ENCODE data around the gene TYK2. TPM values are rescaled to one million over a fixed set of nuclear protein-coding genes. Genes with fewer than 3 reads are reported as not detected.
"Not testable (repeated sequence)": the region's sequence is repeated elsewhere in the genome, so short reads cannot be mapped to it uniquely, and the experiment has no call there.

TYK2 gene
- total RNA-seq, 1 donor from 2014 or later, result 26.5 TPM

- no peak for DNase-seq
Measured at GRCh38 chr19:10372690-10373089, 7.7 kb downstream of the TYK2 start.

GRCh38 chr19:10368101-10368803 lies 12.1 kb downstream of the TYK2 start:
- DNase-seq, result no peak

GRCh38 chr19:10366950-10367512 lies 13.3 kb downstream of the TYK2 start:
- DNase-seq, result not testable (repeated sequence)

GRCh38 chr19:10365518-10365917 lies 14.9 kb downstream of the TYK2 start:
- no peak for DNase-seq

GRCh38 chr19:10364644-10365043 lies 15.7 kb downstream of the TYK2 start:
- no peak for DNase-seq

- DNase-seq, result no peak
Measured at GRCh38 chr19:10363789-10364281, 16.5 kb downstream of the TYK2 start.

GRCh38 chr19:10362259-10362658 lies 18.1 kb downstream of the TYK2 start:
- no peak for DNase-seq

- DNase-seq, result no peak
Measured at GRCh38 chr19:10361569-10362011, 18.8 kb downstream of the TYK2 start.

- DNase-seq, result no peak
Measured at GRCh38 chr19:10356431-10356830, 23.9 kb downstream of the TYK2 start.

- DNase-seq, result no peak
Measured at GRCh38 chr19:10353793-10354391, 26.5 kb downstream of the TYK2 start.

- DNase-seq, result no peak
Measured at GRCh38 chr19:10352764-10353671, 27.4 kb downstream of the TYK2 start.

- DNase-seq, result no peak
Measured at GRCh38 chr19:10346509-10346908, 33.9 kb downstream of the TYK2 start.

- DNase-seq, result no peak
Measured at GRCh38 chr19:10344780-10345179, 35.6 kb downstream of the TYK2 start.

- no peak for DNase-seq
Measured at GRCh38 chr19:10343495-10343894, 36.9 kb downstream of the TYK2 start.

GRCh38 chr19:10339977-10340376 lies 40.4 kb downstream of the TYK2 start:
- DNase-seq, result no peak

- DNase-seq, result no peak
Measured at GRCh38 chr19:10339380-10339960, 40.9 kb downstream of the TYK2 start, which contains the start of gene ICAM3. Gene ICAM3 (minus strand): TSS chr19:10339624. CDS start chr19:10339614, 10 bp downstream.

GRCh38 chr19:10338940-10339339 lies 41.4 kb downstream of the TYK2 start:
- no peak for DNase-seq

GRCh38 chr19:10336725-10337124 lies 43.6 kb downstream of the TYK2 start:
- DNase-seq, result not testable (repeated sequence)

GRCh38 chr19:10335352-10335985 lies 44.9 kb downstream of the TYK2 start:
- no peak for DNase-seq

- peak; percentile 48 for DNase-seq
Measured at GRCh38 chr19:10334588-10335351, 45.6 kb downstream of the TYK2 start.

Measured in occipital lobe (tissue), 2 donors.